Left ventricle myocardium inferior (tissue), 1 donor: ENCODE data around the gene TSPEAR. TPM values are rescaled to one million over a fixed set of nuclear protein-coding genes. Genes with fewer than 3 reads are reported as not detected.
"Not testable (repeated sequence)": the region's sequence is repeated elsewhere in the genome, so short reads cannot be mapped to it uniquely, and the experiment has no call there.

Experiments
- DNase-seq: peaks from one replicate; pipeline ENCODE4 v3.0.0-alpha.2; 2020
- H3K27ac ChIP-seq: fragments of 200-600 bp; replicated peaks from 2 replicates; pipeline ENCODE4 v1.8.0; 2021
- H3K27me3 ChIP-seq: fragments of 200-600 bp; 2 replicates; pipeline ENCODE4 v1.8.0; 2021; ENCODE audit warnings: low read depth
- H3K36me3 ChIP-seq: fragments of 200-600 bp; 2 replicates; pipeline ENCODE4 v1.8.0; 2021
- H3K4me1 ChIP-seq: fragments of 200-600 bp; 2 replicates; pipeline ENCODE4 v1.8.0; 2021
- H3K4me3 ChIP-seq: fragments of 200-600 bp; 2 replicates; pipeline ENCODE4 v1.8.0; 2021; ENCODE audit warnings: mild to moderate bottlenecking, moderate library complexity
- H3K9me3 ChIP-seq: fragments of 200-600 bp; replicated peaks from 2 replicates; pipeline ENCODE4 v1.8.0; 2021
- CTCF ChIP-seq: fragments of 200-600 bp; IDR thresholded peaks from 2 replicates; pipeline ENCODE4 v1.8.0; 2021; ENCODE audit warnings: antibody characterized with exemption, mild to moderate bottlenecking, borderline replicate concordance
- intact Hi-C: fragments of 100-400 bp; cut with micrococcal nuclease; formaldehyde crosslinking; loops from one replicate; pipeline ENCODE4 v1.11.0; 2022
- total RNA-seq: library from RNA; stranded (reverse); fragmentation: NEBNext Ultra II Directional; extraction: Animal tissue kit (Norgen Biotek cat#: 25700); gene quantifications from one replicate; pipeline ENCODE4 v1.2.1, GENCODE V29; 2021
- donor health status: DM: no; HTN: yes; CAD: no; lungs with severe emphysema.

TSPEAR gene
- total RNA-seq, 1 donor from 2014 or later: 3.3 TPM

DNA sequence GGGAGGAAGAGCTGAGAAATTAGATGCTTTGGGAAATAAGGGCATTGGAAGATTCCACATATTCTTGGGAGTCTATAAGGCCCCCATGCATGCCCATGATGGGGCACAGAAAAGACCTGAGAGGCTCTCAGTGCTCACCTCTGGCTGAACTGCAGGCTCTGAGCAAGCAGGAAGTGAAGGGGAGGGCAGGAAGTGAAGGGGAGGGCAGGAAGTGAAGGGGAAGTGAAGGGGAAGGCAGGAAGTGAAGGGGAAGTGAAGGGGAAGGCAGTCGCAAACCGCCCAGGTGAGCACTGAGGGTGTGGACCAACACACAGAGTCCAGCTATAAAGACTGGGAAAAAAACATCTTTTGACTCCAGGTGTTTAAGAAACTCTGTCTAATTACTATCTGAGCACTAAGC, 80.9 kb downstream of the TSPEAR start:
- Histone ChIP-seq H3K36me3 (no peaks in the 10 kb centered on the region), H3K4me1 (peaks cover 17% of the 10 kb centered on the region), H3K4me3 (no peak overlapping the region), H3K27me3 (peaks cover 29% of the 10 kb centered on the region), H3K9me3 (peaks cover 38% of the 10 kb centered on the region), H3K27ac (no peak overlapping the region)
- no peak for DNase-seq
- no peak for TF ChIP-seq CTCF
- intact Hi-C loops: no loop called here

GRCh38 chr21:44628707-44629391, 82.5 kb downstream of the TSPEAR start:
- Histone ChIP-seq H3K4me1 (peaks cover 17% of the 10 kb centered on the region), H3K27me3 (peaks cover 29% of the 10 kb centered on the region), H3K36me3 (no peaks in the 10 kb centered on the region), H3K27ac (no peak overlapping the region), H3K9me3 (peaks cover 52% of the 10 kb centered on the region), H3K4me3 (no peak overlapping the region)
- no peak for TF ChIP-seq CTCF
- no peak for DNase-seq
- intact Hi-C loops: no loop called here

GRCh38 chr21:44627831-44628233, 83.5 kb downstream of the TSPEAR start:
- Histone ChIP-seq H3K9me3 (peaks cover 56% of the 10 kb centered on the region), H3K27me3 (peaks cover 29% of the 10 kb centered on the region), H3K4me1 (peaks cover 17% of the 10 kb centered on the region)
- DNase-seq, intact Hi-C loops, H3K36me3 ChIP-seq, H3K27ac ChIP-seq, H3K4me3 ChIP-seq: not testable (repeated sequence)

DNA sequence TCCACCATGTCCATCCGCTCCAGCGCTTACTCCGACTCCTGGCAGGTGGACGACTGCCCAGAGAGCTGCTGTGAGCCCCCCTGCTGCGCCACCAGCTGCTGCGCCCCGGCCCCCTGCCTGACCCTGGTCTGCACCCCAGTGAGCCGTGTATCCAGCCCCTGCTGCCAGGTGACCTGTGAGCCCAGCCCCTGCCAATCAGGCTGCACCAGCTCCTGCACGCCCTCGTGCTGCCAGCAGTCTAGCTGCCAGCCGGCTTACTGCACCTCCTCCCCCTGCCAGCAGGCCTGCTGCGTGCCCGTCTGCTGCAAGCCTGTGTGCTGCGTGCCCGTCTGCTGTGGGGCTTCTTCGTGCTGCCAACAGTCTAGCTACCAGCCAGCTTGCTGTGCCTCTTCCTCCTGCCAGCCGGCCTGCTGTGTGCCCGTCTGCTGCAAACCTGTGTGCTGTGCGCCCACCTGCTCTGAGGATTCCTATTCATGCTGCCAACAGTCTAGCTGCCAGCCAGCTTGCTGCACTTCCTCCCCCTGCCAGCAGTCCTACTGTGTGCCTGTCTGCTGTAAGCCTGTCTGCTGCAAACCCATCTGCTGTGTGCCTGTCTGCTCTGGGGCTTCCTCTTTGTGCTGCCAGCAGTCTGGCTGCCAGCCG, 84.1 kb downstream of the TSPEAR start:
- Histone ChIP-seq H3K27me3 (peaks cover 29% of the 10 kb centered on the region), H3K9me3 (peaks cover 52% of the 10 kb centered on the region), H3K4me1 (peaks cover 17% of the 10 kb centered on the region)
- H3K4me3 ChIP-seq, H3K27ac ChIP-seq, DNase-seq, H3K36me3 ChIP-seq, intact Hi-C loops: not testable (repeated sequence)

GRCh38 chr21:44626673-44627143, 84.7 kb downstream of the TSPEAR start, which contains the start of gene KRTAP10-9:
TSS of gene KRTAP10-9 (plus strand) at chr21:44627093. CDS start at chr21:44627172, 79 bp downstream.
- H3K4me3 ChIP-seq: no peak within 1 kb of the TSS
- no peak for DNase-seq
- peaks cover 29% of the 10 kb centered on the region for H3K27me3 ChIP-seq
- no peaks in the 10 kb centered on the region for H3K36me3 ChIP-seq
- intact Hi-C loops: no loop called here
- H3K9me3 ChIP-seq: peaks cover 46% of the 10 kb centered on the region
- no peak for TF ChIP-seq CTCF
- H3K27ac ChIP-seq: peak within 1 kb of the TSS; percentile 42
- H3K4me1 ChIP-seq: peaks cover 17% of the 10 kb centered on the region

DNA sequence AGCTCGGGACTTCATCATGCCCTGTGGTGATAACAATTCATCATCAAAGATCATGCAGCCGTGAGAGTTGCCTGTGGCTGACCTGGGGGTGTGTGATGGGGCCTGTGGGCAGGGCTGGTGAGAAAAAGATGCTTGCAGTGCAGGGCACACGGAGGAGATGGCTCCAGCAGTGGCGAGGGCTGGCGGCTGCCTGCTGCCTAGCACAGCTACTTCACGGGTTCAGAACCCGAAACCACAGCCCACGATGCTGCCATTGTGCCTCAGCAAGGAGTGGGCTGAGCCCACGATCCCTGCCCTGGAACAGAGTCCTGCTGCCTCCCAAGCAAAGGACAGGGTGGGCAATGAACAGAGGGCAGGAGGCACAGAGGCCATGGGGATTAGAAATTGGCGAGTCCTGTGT, 85.1 kb downstream of the TSPEAR start:
- intact Hi-C loops: no loop called here
- TF ChIP-seq CTCF: no peak
- DNase-seq: no peak

More for the DNA sequence above, 85.1 kb downstream of the TSPEAR start:
- Histone ChIP-seq H3K9me3 (peaks cover 42% of the 10 kb centered on the region), H3K36me3 (no peaks in the 10 kb centered on the region), H3K4me1 (peaks cover 17% of the 10 kb centered on the region), H3K27ac (peak overlapping the region; percentile 42), H3K27me3 (peaks cover 29% of the 10 kb centered on the region), H3K4me3 (no peak overlapping the region)
